ENCODE measurements around the gene SYT8. TPM values are rescaled to one million over a fixed set of nuclear protein-coding genes. Genes with fewer than 3 reads are reported as not detected.
"Not testable (repeated sequence)": the region's sequence is repeated elsewhere in the genome, so short reads cannot be mapped to it uniquely, and the experiment has no call there.

SYT8 gene
- total RNA-seq, 1 donor from 2014 or later, result not detected

DNA sequence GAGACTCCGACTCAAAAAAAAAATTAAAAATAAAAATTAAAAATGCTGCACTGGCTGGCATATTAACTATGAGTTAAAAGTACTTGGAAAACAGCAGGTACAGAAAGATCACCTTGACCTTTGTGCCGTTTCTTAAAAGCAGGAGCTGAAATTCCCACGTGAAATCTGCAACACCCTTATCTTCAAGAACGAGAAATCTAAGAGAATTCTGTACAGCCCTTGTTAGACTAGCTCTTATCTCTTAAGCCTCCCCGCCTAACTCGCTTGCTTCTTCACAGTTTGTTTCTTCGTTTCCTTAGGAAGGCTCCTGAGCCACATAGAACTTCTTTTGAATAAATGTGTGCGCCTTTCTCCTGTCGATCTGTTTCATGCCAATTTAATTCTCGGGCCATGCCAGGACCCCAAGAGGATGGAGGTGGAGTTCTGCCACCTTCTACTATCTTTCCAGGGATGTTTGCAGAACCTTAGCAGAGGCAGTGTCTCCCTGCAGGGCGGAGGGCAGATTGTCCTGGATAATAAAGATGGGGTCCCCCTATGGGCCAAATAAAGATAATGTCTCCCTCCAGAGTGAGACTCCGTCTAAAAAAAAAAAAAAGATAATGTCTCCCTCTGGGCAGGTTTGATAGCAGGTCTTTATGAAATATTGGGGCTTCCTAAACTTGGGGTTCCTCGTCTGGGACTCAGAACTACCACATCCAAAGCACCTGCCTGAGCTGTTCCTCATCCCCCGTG, 27.4 kb upstream of the SYT8 start:
- TF ChIP-seq, protein P1, sequence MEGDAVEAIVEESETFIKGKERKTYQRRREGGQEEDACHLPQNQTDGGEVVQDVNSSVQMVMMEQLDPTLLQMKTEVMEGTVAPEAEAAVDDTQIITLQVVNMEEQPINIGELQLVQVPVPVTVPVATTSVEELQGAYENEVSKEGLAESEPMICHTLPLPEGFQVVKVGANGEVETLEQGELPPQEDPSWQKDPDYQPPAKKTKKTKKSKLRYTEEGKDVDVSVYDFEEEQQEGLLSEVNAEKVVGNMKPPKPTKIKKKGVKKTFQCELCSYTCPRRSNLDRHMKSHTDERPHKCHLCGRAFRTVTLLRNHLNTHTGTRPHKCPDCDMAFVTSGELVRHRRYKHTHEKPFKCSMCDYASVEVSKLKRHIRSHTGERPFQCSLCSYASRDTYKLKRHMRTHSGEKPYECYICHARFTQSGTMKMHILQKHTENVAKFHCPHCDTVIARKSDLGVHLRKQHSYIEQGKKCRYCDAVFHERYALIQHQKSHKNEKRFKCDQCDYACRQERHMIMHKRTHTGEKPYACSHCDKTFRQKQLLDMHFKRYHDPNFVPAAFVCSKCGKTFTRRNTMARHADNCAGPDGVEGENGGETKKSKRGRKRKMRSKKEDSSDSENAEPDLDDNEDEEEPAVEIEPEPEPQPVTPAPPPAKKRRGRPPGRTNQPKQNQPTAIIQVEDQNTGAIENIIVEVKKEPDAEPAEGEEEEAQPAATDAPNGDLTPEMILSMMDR (IDR thresholded peaks at IDR 0.05; ENCODE audit: borderline replicate concordance), result no peak
- Histone ChIP-seq H3K27ac (replicated peaks) (no peak overlapping the region), H3K4me3 (no peak overlapping the region), H3K9me3 (replicated peaks) (peaks cover 4% of the 10 kb centered on the region), H3K36me3 (no peaks in the 10 kb centered on the region), H3K27me3 (ENCODE audit: low read depth) (peaks cover 51% of the 10 kb centered on the region), H3K4me1 (no peaks in the 10 kb centered on the region)
- intact Hi-C loops (cut with micrococcal nuclease), result no loop called here
- no peak for DNase-seq

DNA sequence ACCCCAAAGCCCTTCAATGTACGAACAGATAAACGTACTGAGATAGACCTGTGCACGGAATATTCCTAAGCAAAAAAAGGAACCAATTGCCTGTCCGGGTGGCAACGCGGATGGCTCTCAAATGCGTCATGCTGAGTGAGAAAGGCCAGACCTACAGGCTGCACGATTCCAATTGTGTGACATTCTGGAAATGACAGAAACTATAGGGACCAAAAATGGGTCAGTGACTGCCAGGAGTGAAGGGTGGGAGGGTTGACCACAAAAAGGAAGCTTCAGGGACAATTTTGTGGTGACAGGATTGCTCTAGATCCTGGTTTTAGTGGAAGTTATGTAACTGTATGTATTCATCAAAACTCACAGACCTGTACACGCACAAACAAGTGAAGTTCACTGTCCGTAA, 24.0 kb upstream of the SYT8 start:
- Histone ChIP-seq H3K36me3 (no peaks in the 10 kb centered on the region), H3K27me3 (ENCODE audit: low read depth) (peaks cover 50% of the 10 kb centered on the region), H3K9me3 (replicated peaks) (peaks cover 4% of the 10 kb centered on the region), H3K4me3 (no peak overlapping the region), H3K27ac (replicated peaks) (no peak overlapping the region), H3K4me1 (no peaks in the 10 kb centered on the region)
- no peak for DNase-seq
- TF ChIP-seq, protein P1 (IDR thresholded peaks at IDR 0.05; ENCODE audit: borderline replicate concordance), result no peak
- intact Hi-C loops (cut with micrococcal nuclease), result no loop called here

DNA sequence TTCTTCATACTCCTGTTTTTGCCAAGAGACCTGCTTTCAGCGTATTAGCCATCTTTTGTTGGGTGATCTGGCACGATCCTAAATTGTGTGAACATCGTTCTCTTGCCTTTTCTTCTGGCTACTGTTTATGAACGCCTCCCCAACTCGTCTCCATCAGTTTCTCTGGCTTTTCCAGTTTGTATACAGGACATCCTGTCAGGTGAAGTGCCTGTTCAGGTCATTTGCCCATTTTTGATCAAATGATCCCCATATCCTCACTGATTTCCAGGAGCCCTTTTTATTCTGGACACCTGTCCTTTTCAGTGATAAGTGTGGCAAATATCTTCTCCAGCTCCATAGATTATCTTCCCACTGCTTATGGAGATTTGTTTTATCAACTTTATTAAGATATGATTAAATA, 22.5 kb upstream of the SYT8 start:
- no peaks in the 10 kb centered on the region for H3K4me1 ChIP-seq
- intact Hi-C loops (cut with micrococcal nuclease), result no loop called here
- peaks cover 38% of the 10 kb centered on the region for H3K27me3 ChIP-seq (ENCODE audit: low read depth)

DNA sequence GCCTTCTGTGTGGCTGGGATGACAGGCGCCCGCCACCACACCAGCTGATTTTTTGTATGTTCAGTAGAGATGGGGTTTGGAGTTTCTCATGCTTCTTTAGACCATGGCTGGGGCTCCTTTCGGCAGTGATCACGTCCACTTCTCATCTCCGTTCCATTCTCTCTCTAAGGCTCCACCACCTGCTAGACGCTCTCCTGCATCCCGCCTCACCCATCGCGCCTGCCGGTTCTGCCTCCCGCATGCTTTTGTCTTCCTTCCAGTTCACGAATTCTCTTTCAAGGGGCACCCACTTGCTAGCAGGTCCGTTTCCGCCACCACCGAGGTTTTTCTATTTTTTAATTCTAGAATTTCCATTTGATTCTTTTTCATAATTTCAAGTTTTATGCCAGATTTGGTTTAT, 22.0 kb upstream of the SYT8 start:
- Histone ChIP-seq H3K27me3 (ENCODE audit: low read depth) (peaks cover 35% of the 10 kb centered on the region), H3K27ac (replicated peaks) (no peak overlapping the region), H3K36me3 (no peaks in the 10 kb centered on the region), H3K9me3 (replicated peaks) (peaks cover 11% of the 10 kb centered on the region), H3K4me3 (no peak overlapping the region), H3K4me1 (no peaks in the 10 kb centered on the region)
- TF ChIP-seq, protein P1 (IDR thresholded peaks at IDR 0.05; ENCODE audit: borderline replicate concordance), result no peak
- intact Hi-C loops (cut with micrococcal nuclease), result no loop called here
- no peak for DNase-seq

More for the DNA sequence above, 22.5 kb upstream of the SYT8 start:
- DNase-seq, result no peak
- Histone ChIP-seq H3K4me3 (no peak overlapping the region), H3K9me3 (replicated peaks) (peaks cover 5% of the 10 kb centered on the region), H3K27ac (replicated peaks) (no peak overlapping the region), H3K36me3 (no peaks in the 10 kb centered on the region)
- TF ChIP-seq, protein P1 (IDR thresholded peaks at IDR 0.05; ENCODE audit: borderline replicate concordance), result no peak

DNA sequence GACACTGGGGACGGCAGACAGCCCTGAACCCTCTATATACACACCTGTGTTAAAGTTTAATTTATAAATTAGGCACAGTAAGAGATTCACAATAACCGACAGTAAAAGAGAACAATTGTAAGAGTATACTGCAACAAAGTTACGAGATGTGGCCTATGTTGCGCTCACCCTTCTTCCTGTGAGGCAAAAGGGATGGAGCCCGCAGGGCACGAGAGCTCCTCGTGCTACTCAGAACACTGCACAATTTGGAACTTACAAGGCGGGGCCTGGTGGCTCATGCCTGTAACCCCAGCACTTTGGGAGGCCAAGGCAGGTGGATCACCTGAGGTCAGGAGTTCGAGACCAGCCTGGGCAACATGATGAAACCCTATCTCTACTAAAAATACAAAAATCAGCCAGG, 21.4 kb upstream of the SYT8 start:
- H3K4me3 ChIP-seq; H3K27ac ChIP-seq (replicated peaks); H3K36me3 ChIP-seq; intact Hi-C loops (cut with micrococcal nuclease); DNase-seq; H3K4me1 ChIP-seq: not testable (repeated sequence)
- H3K9me3 ChIP-seq (replicated peaks), result peaks cover 16% of the 10 kb centered on the region
- H3K27me3 ChIP-seq (ENCODE audit: low read depth), result peaks cover 35% of the 10 kb centered on the region

DNA sequence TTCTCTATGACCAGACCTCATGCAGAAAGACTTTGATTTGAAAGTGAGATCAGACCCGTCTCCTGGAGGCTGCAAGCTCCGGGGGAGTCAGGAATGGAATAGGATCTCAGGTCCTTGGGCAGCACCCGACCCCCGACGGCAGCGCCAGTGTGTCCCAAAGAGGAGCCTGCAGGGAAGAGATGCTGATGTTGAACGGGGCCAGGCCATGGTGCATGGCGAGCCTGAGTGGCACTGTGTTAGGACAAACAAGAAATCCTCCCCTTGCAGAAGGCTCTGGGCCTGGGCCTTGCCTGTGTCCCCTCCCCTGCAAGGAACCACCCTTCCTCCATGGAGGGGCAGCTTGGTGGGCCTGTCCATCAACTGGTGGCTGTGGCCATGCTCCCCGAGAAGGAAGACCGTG, 20.1 kb upstream of the SYT8 start:
- no peak overlapping the region for H3K4me3 ChIP-seq
- no peak overlapping the region for H3K27ac ChIP-seq (replicated peaks)
- no peaks in the 10 kb centered on the region for H3K4me1 ChIP-seq
- DNase-seq, result no peak
- H3K36me3 ChIP-seq, result no peaks in the 10 kb centered on the region
- TF ChIP-seq, protein P1 (IDR thresholded peaks at IDR 0.05; ENCODE audit: borderline replicate concordance), result no peak
- intact Hi-C loops (cut with micrococcal nuclease), result no loop called here
- H3K27me3 ChIP-seq (ENCODE audit: low read depth), result peaks cover 35% of the 10 kb centered on the region
- H3K9me3 ChIP-seq (replicated peaks), result peaks cover 28% of the 10 kb centered on the region

Data from left ventricle myocardium inferior (tissue), 1 donor.